LNCaP clone FGC (cell line): ENCODE measurements around the gene NUTF2.

Experiments used
- DNase-seq: peaks from one replicate; pipeline ENCODE4 v3.0.0-alpha.2; 2011; ENCODE audit warnings: low read depth
- H3K4me3 ChIP-seq: 2 replicates; pipeline ENCODE4 v1.5.1; 2011; ENCODE audit warnings: mild to moderate bottlenecking, low read depth, low read length, control low read depth
- CTCF ChIP-seq: IDR thresholded peaks from 2 replicates; pipeline ENCODE4 v1.5.1; 2012; ENCODE audit warnings: mild to moderate bottlenecking; ENCODE audit not compliant: control insufficient read depth, insufficient read depth; ENCODE audit errors: extremely low read depth

NUTF2 gene

GRCh38 chr16:67837811-67838210 lies 8.9 kb upstream of the NUTF2 start:
- DNase-seq = no peak
- H3K4me3 ChIP-seq = no peak overlapping the region
- TF ChIP-seq CTCF = no peak

GRCh38 chr16:67841198-67841815 lies 5.4 kb upstream of the NUTF2 start:
- no peak for TF ChIP-seq CTCF
- peak overlapping the region; percentile 76 for H3K4me3 ChIP-seq
- no peak for DNase-seq

- DNase-seq = peak; percentile 88
- peak; percentile 89 for TF ChIP-seq CTCF
- H3K4me3 ChIP-seq = peak within 1 kb of the TSS; percentile 76
Measured at GRCh38 chr16:67841816-67842508, 4.8 kb upstream of the NUTF2 start, which contains the start of gene THAP11. Gene THAP11, plus strand, starts transcription at chr16:67842320. Its CDS starts 235 bp downstream, at chr16:67842555.

GRCh38 chr16:67842509-67843342 lies 4.0 kb upstream of the NUTF2 start:
- TF ChIP-seq CTCF = peak; percentile 18; the same call in 1 of the 2 replicates
- peak overlapping the region; percentile 76 for H3K4me3 ChIP-seq
- DNase-seq = no peak

GRCh38 chr16:67843343-67843765 lies 3.4 kb upstream of the NUTF2 start:
- no peak for TF ChIP-seq CTCF

GRCh38 chr16:67844497-67844896 lies 2.2 kb upstream of the NUTF2 start:
- no peak overlapping the region for H3K4me3 ChIP-seq
- DNase-seq = no peak
- TF ChIP-seq CTCF = no peak

More at GRCh38 chr16:67843343-67843765, 3.4 kb upstream of the NUTF2 start:
- no peak for DNase-seq
- peak overlapping the region; percentile 76 for H3K4me3 ChIP-seq
